Superior temporal gyrus (tissue), 1 donor: ENCODE results near the gene PHIP.

Experiments used
- DNase-seq: peaks from one replicate; pipeline ENCODE4 v3.0.0-alpha.2; 2016; ENCODE audit errors: extremely low spot score

PHIP gene

DNA sequence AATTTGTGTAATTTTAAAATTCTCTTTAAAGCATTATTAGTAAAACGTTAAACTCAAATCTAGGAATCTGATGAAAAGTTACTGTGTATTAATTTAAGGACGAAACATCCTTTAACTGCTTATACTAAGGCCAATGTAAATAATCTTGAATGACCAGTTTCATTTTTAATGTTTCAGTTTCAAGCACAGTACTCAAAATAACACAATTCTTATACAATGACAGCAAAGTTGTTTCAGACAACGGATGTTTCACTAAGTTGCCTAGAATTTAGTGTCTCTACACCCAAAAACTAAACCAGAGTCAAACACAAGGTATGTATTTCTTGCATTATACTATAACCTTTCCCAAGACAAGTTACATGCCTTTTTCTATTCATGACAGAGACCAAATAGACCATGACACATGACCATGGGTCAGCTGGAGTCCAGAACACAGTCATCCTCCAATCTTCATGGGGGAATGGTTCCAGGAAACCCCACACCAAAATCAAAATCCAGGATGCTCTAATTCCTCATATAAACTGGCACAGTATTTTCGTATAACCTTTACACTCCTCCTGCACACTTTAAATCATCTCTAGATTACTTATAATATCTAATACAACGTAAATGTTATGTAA is 7.7 kb downstream of the PHIP start:
- no peak for DNase-seq

DNA sequence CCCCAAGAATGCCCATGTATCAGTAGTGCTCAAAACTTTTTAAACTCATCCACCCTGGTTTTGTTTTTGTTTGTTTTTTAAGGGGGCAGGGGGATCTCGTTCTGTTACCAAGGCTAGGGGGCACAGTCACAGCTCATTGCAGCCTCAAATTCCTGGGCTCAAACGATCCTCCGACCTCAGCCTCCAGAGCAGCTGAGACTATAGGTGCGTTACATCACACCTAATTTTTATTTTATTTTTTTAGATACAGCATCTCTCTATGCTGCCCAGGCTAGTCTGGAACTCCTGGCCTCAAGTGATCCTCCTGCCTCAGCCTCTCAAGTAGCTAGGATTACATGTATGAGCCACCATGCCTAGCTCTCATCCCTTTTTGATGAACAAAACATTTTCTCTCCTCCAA is 11.2 kb downstream of the PHIP start:
- no peak for DNase-seq

DNA sequence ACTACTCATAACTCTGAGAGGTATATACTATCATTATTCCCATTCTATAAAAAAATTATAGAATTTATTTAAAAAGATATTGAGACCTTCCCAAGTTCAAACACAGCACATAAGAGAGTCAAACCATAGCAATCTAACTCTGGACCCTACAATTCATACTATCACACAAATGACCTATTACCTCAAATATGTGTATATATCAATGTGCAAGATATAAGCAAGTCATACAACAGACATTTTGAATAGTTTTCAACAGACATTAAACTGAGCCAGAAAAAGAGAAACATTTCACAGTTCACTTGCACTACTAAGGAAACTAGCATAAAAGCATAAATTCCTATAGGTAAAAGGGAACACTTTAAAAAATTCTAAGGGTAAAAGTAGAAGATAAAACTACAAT is 11.7 kb downstream of the PHIP start:
- no peak for DNase-seq

DNA sequence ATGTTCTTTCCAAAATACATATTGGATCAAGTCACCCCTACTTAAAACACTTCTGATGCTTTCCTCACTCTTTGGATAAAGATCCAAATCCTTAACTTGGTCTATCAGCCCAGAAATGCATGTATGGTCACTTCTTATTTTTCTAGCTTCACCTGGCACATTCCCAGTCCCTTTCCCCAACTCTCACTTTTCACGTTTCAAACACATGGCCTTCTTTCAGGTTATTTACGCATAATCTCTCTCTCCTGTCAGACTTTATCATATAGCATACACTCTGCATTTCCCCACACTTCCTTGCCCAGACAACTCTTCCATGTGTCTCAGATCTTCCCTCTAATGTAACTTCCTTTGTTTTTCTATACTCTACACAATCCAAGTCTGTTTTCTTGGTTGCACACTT is 12.8 kb downstream of the PHIP start:
- DNase-seq = no peak

DNA sequence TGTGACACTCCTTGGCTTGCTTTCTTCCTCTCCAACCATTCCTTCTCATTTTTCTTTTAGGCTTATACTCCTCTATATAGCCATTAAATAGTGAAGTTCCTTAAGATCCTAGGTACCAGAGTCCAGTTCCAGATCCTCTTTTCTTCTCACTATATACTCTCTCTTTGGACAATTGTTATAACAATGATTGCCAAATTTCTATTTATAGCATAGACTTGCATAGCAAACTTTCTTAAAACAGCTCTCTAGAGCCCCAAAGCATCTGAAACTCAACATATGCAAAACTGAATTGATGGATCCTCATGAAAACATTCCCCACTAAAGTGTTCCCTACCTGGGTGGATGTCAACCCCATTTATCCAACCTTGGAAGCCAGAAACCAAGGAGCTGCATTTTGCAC is 13.4 kb downstream of the PHIP start:
- DNase-seq = no peak

- DNase-seq = no peak
Measured at GRCh38 chr6:79062708-79063107, 15.3 kb downstream of the PHIP start.

DNA sequence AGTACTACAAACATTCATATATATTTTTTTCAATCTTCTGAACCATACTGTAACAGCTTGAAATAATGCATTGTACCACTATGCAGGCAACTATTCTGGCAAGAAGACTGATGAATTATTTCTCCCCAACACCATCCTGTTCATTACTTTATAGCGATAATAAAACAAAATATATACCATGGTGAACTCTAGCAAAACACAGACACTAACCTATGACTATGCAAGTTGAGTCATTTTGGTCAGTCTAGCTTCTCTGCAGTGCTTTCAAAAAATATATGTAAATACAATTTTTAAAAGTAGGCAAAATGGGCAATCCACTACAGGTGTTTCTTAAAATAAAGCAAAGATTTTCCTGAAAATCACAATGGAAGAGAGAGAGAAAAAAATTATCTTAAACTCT is 20.3 kb downstream of the PHIP start:
- DNase-seq = no peak

DNA sequence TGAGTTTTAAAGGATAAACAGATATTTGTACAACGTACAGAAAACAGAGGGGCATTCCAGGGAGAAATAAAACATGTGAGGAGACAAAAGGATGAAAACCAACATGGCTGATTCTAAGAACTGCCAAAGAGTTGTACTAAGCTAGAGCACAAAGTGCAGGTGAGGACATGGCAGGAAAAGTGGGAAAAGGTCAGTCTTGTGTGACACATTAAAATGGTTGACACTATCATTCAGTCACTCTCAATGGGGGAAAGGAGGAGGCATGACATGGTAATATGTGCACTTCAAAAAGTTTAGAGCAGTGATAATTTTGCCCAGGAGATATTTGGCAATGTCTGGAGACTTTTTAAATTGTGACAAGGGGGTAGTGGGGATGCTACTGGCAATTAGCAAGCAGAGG is 21.8 kb downstream of the PHIP start:
- DNase-seq = no peak

DNA sequence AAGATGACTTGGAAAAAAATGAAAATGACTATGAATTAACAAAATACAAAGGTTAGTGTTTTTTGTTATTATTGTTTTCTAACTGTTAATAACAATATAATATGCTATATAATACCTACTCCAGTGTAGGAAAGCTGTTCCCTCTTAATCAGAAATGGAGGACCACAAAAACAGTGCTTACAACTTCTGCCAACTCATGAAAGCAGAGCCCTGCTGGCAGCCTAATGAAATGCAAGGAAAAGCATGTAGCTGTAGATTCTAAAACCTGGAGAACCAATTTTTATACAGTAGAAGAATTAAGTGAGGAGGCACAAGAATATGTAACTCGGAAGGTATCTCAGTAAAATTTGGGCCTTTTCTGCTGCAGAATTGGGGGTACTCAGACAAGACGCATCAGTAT is 29.4 kb downstream of the PHIP start:
- no peak for DNase-seq

DNA sequence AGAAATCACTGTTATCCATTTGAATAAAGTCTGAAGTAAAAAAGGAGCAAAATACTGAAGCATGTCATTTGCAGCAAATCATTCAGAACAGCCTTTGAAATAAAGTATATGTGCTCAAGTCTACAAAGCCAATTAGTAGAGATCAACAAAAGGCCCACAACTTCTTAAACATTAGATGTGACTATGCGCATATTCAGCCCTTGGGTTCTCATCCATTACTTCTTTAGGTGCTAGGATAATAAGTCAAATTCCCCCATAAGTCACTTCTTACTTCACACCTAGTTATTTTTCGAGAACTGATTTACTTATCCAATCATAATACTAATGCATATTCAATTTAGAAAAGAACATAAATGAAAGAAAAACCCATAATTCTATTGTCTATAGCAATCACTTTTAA is 31.0 kb downstream of the PHIP start:
- DNase-seq = no peak

- no peak for DNase-seq
Measured at GRCh38 chr6:79045966-79046365, 32.1 kb downstream of the PHIP start.

GRCh38 chr6:79042799-79043126 is 35.3 kb downstream of the PHIP start:
- DNase-seq = no peak

DNA sequence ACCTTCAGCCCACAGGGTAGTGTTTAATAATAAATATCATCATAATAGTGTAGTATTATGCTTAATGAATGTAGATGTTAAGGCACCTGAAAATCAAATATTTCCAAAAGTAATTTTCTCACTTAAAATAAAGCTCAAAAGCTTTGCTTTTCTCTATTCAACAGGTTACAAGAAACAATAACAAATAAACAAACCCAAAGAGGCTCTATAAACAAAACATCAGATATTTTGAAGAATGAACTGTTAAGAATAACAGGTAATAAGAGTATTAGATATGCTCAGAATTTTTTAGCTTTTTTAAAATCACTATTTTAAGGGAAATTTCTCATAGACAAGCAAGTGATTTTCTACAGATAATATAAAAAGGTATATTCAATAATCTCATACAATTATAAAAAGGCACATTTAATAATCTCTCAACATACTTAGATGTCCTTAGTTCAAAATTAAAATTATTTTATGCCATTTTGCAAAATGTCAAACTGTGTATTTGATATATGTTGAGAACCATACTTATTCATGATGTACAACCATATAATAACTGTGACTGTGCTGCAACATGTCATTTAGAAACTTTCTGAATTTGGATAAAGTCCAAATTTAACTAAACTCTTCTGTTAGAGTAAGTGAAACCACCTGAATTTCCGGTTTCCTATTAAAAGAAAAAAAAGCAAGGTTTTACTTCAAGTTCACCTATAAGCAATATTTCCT is 35.8 kb downstream of the PHIP start:
- no peak for DNase-seq

DNA sequence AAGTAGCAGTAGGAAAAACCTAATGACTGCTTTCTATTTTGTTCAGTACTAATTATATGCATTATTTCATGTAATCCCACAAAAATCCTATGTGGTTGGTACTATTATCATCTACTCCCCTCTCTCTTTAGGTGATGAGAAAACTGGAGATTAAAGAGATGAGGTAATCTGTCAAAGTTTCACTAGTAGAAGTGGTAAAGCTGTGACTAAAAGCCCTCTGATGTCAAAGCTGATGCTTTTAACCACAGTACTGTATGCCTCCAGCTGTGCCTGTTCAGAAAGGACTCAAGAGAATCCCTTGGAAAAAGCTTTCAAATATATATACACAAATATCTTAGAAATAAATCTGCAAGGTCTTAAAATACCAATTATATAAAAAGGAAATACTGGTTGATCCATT is 38.0 kb downstream of the PHIP start:
- DNase-seq = no peak

- no peak for DNase-seq
Measured at GRCh38 chr6:79038061-79038460, 40.0 kb downstream of the PHIP start.

GRCh38 chr6:79034865-79035264 is 43.2 kb downstream of the PHIP start:
- no peak for DNase-seq

DNA sequence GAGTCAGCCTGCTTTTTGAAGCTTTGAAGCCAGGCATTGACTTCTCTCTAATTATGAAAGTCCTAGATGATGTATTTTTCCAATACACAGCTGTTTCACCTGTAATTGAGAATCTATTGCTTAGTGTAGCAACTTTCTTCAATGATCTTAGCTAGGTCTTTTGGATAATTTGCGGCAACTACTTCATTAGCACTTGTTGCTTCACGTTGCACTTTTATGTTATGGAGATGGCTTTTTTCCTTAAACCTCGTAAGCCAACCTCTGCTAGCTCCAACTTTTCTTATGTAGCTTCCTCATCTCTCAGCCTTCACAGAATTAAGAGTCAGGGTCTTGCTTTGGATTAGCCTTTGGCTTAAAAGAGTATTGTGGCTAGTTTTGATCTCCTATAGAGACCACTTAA is 44.8 kb downstream of the PHIP start:
- no peak for DNase-seq

DNA sequence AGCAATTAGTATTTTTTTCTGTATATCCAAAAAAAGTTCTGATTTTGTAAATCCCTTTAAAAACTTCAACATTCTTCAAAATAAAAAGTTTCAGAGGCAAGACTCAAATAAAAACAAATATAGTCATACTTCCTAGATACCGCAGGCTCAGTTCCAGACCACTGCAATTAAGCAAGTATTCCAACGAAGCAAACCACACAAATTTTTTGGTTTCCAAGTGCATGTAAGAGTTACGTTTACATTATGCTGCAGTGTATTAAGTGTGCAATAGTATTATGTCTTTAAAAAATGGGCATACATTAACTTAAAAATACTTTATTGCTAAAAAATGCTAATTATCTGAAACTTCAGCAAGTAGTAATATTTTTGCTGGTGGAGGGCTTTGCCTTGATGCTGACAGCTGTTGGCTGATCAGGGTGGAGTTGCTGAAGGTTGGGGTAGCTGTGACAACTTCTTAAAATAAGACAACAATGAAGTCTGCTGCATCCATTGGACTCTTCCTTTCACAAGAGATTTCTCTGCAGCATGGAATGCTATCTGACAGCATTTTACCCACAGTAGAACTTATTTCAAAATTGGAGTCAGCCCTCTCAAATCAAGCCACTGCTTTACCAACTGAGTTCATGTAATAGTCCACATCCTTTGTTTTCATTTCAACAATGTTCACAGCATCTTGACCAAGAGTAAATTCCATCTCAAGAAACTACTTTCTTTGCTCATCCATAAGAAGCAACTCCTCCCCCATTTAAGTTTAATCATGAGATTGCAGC is 46.0 kb downstream of the PHIP start:
- DNase-seq = no peak

GRCh38 chr6:79030511-79030910 is 47.5 kb downstream of the PHIP start:
- no peak for DNase-seq

DNA sequence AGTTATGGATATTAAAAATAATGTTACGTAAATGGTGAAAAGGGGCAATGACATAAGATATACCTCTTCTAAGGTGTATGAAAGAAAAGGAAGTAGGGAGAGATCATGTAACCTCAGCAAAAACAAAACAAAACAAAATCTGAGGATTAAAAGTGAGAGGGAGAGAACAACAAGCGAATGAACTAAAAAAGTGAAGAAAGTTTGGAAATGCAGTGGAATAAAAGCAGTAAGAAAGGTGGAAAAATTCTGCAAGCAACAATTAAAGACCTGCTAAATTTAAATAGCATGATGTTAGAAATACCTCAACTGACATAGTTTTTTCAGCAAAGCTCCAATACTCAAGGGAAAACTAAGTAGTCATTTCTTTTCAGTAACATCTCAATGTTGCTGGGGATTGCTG is 48.0 kb downstream of the PHIP start:
- DNase-seq = no peak

DNA sequence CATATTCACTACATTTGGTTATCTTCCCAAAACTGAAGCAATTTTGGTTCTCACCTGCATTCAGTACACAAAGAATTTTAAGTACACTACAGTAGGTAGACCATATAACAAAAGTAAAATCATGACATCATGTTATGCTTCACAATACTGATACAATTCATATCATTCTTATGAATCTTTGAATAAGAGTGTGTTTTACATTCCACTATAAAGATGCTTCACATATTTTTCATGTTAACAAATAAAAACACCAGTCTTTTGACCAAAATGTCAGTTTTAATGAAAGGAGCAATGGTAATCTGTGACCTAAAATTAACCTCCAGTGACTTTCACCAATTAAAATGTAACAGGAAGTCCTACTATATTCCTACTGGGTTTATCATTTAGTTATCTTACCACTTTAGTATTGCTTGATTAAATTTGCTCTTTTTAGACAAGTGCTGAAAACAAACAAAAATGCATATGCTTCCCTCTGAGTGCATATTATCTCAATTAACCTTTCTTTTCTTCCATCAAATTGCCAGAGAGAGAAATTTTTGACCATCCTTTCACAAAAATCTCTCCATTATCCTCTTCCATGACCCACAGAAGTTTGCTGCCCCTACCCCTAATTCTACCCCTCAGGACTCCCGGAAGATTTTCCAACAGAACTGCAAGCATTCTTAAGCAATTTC is 49.3 kb downstream of the PHIP start:
- no peak for DNase-seq

GRCh38 chr6:79011940-79012339 is 66.1 kb downstream of the PHIP start:
- no peak for DNase-seq

DNA sequence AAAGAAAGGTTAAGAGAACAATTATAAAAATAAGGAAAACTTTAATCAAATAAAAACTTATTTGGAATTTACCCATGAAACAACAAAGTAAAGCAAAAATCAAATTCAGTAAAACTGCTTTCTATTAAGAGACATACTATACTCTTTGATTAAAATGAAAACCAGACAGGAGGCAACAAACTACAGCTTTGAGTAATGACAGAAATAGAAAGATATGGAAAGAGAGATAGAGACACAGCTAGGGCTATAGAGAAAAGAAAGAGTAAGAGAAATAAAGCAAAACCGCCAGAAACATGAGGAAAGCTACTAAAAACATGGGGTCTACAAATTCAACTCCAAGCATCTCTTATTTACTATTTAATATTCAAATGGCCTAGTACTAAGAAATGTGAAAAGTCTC is 67.6 kb downstream of the PHIP start:
- no peak for DNase-seq
